Ovary (tissue), 1 donor: ENCODE data around the gene PFKL.

Experiments
- EP300 ChIP-seq: sonication (generic); formaldehyde crosslinking; IDR thresholded peaks from one replicate; pipeline ENCODE4 v1.6.1; 2017; ENCODE audit warnings: antibody characterized with exemption
- POLR2A ChIP-seq: fragments of 450-650 bp; IDR thresholded peaks from one replicate; pipeline ENCODE4 v1.6.1; 2017; ENCODE audit warnings: antibody characterized with exemption, mild to moderate bottlenecking, moderate library complexity

DNA sequence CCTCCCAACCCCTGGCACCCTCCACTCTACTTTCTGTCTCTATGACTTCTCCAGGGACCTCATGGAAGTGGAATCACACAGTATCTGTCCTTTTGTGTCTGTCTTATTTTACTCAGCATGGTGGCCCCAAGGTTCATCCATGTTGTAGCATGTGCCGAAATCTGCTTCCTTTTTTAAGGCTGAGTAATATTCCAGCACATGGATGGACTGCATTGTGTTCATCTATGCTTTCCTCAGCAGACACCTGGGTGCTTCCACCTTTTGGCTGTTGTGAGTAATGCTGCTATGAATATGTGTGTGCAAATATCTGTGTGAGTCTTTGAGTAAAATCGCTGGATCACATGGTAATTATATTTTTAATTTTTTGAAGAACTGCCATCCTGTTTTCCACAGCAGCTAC, 1.6 kb upstream of the PFKL start:
- TF ChIP-seq EP300 (no peak), POLR2A (no peak)
